Lung (tissue), 12 donors: Measurements from ENCODE around the gene SPACA1. TPM values are rescaled to one million over a fixed set of nuclear protein-coding genes. Genes with fewer than 3 reads are reported as not detected.

Source experiments
- ATAC-seq: fragments of 200-7000 bp; cut with Tn5 transposase; one replicate; pipeline ENCODE4 v1.9.1; 2020; ENCODE audit warnings: moderate number of reproducible peaks; ENCODE audit not compliant: insufficient read depth, low FRiP score
- DNase-seq, 3 donors: peaks; one replicate each; pipeline ENCODE4 v3.0.0-alpha.2; 2013 to 2017
- H3K27ac ChIP-seq, 2 donors: one replicate each; pipeline ENCODE4 v1.5.1; 2013; ENCODE audit warnings: mild to moderate bottlenecking in 2 of 2, moderate library complexity in 2 of 2, control low read depth in 1 of 2, inconsistent platforms in 1 of 2, low read depth in 1 of 2, low read length in 1 of 2
- H3K27me3 ChIP-seq, 3 donors: one replicate each; pipeline ENCODE4 v1.5.1; 2013; ENCODE audit warnings: low read length in 2 of 3; ENCODE audit not compliant: control insufficient read depth in 3 of 3, insufficient read depth in 3 of 3
- H3K36me3 ChIP-seq, 4 donors: one replicate each; pipeline ENCODE4 v1.5.1; 2013; ENCODE audit warnings: low read length in 4 of 4, mild to moderate bottlenecking in 1 of 4, moderate library complexity in 1 of 4; ENCODE audit not compliant: control insufficient read depth in 4 of 4, insufficient read depth in 4 of 4
- H3K4me1 ChIP-seq, 5 donors: one replicate each; pipeline ENCODE4 v1.5.1; 2013; ENCODE audit warnings: low read length in 5 of 5, mild to moderate bottlenecking in 2 of 5, moderate library complexity in 1 of 5; ENCODE audit not compliant: control insufficient read depth in 5 of 5, insufficient read depth in 5 of 5
- H3K4me3 ChIP-seq: one replicate; pipeline ENCODE4 v1.5.1; 2013; ENCODE audit warnings: mild to moderate bottlenecking, control low read depth, moderate library complexity
- H3K9ac ChIP-seq, 2 donors: one replicate each; pipeline ENCODE4 v1.5.1; 2013; ENCODE audit warnings: low read length in 2 of 2, control low read depth in 1 of 2; ENCODE audit not compliant: insufficient read depth in 1 of 2
- H3K9me3 ChIP-seq, 4 donors: one replicate each; pipeline ENCODE4 v1.5.1; 2013; ENCODE audit warnings: low read length in 3 of 4, mild to moderate bottlenecking in 1 of 4, moderate library complexity in 1 of 4; ENCODE audit not compliant: control insufficient read depth in 4 of 4, insufficient read depth in 3 of 4
- WGBS, 2 donors: extraction: QIAGEN DNeasy Blood & Tissue Kit; methylation state at CpG; one replicate each; pipeline ENCODE4 v1.1.7; 2013; 5-methylcytosine and 5-hydroxymethylcytosine counted together
- polyA plus RNA-seq, 2 donors: library from polyadenylated mRNA; stranded (reverse); fragments of 200-250 nt; gene quantifications; one replicate each; pipeline ENCODE4 v1.2.1, GENCODE V29; 2013
- total RNA-seq, 2 donors: library from RNA; depleted of rRNA in 1 of 2; stranded (reverse); fragments of >200 nt in 1 of 2; gene quantifications; one replicate each; pipeline ENCODE4 v1.2.1, GENCODE V29; 2014 to 2021
- TF ChIP-seq, protein P1 (sequence below): IDR thresholded peaks from 2 replicates; pipeline ENCODE4 v1.5.1; 2012; ENCODE audit warnings: mild to moderate bottlenecking; ENCODE audit errors: control extremely low read depth, extremely low read depth
- donor health status: control.
- donor health status: control.
- donor health status: Bipolar disorder and iron deficiency.
- donor health status: healthy.
- donor health status: DM: yes; HTN: yes; CAD: no.

The SPACA1 gene
- total and polyA plus RNA-seq, 4 donors: not detected

DNA sequence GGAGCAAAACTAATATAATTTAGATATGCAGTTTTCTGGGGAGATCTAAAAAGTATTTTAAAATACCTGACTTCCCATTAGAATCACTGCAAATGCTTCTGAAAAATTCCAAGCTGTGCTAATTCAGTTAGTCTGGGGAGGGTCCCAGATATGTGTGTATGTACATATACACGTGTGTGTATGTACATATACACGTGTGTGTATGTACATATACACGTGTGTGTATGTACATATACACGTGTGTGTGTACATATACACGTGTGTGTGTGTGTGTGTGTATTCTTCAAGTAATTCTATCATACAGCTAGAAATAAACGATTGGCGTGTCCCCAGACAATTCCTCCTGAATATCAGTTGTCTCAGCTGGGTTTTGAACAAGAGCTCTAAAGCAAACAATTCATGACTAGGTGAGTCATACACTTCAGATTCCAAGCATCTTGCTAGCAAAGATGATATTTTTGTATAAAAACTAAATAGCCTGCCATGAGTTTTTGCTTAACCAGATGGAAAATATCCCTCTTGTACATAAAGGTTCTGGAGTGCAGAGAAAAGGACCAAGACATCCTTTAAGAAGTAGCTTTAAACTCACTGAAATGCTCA is 58.2 kb downstream of the SPACA1 start:
- H3K27ac ChIP-seq: no peak overlapping the region
- H3K27me3 ChIP-seq: no peaks in the 10 kb centered on the region
- H3K9me3 ChIP-seq: no peaks in the 10 kb centered on the region
- H3K4me3 ChIP-seq: no peak overlapping the region
- 64 to 75% methylated on average over 7 of the region's 7 CpGs for WGBS, 2 donors
- no peak overlapping the region for H3K9ac ChIP-seq
- H3K36me3 ChIP-seq: no peaks in the 10 kb centered on the region
- no peaks in the 10 kb centered on the region for H3K4me1 ChIP-seq
- DNase-seq (peak in 1 of 3 donors; percentile 1), ATAC-seq (no peak)
- TF ChIP-seq, protein P1, sequence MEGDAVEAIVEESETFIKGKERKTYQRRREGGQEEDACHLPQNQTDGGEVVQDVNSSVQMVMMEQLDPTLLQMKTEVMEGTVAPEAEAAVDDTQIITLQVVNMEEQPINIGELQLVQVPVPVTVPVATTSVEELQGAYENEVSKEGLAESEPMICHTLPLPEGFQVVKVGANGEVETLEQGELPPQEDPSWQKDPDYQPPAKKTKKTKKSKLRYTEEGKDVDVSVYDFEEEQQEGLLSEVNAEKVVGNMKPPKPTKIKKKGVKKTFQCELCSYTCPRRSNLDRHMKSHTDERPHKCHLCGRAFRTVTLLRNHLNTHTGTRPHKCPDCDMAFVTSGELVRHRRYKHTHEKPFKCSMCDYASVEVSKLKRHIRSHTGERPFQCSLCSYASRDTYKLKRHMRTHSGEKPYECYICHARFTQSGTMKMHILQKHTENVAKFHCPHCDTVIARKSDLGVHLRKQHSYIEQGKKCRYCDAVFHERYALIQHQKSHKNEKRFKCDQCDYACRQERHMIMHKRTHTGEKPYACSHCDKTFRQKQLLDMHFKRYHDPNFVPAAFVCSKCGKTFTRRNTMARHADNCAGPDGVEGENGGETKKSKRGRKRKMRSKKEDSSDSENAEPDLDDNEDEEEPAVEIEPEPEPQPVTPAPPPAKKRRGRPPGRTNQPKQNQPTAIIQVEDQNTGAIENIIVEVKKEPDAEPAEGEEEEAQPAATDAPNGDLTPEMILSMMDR: no peak

DNA sequence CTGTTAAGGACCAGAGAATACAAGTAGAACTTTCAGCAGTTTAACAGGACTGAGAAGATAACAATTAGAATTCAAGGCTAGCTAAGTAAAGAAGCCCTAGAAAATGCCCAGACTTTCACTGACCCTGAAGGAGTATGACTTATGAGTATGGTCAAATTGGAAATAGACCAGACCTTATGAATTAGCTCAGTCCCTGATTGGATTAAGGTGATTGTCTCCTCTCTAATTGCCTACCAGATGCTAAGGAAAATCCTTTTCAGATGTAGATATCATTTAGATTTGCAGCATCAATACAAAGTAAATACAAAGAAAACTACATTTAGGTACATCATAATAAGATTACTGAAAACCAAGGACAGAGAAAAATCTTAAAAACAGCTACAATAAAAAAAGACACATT is 59.6 kb downstream of the SPACA1 start:
- no peak overlapping the region for H3K4me3 ChIP-seq
- no peaks in the 10 kb centered on the region for H3K36me3 ChIP-seq
- DNase-seq (no peak), ATAC-seq (no peak)
- H3K9me3 ChIP-seq: no peaks in the 10 kb centered on the region
- no peak overlapping the region for H3K9ac ChIP-seq
- no peaks in the 10 kb centered on the region for H3K4me1 ChIP-seq
- no peak overlapping the region for H3K27ac ChIP-seq
- H3K27me3 ChIP-seq: no peaks in the 10 kb centered on the region
- TF ChIP-seq, protein P1: no peak

DNA sequence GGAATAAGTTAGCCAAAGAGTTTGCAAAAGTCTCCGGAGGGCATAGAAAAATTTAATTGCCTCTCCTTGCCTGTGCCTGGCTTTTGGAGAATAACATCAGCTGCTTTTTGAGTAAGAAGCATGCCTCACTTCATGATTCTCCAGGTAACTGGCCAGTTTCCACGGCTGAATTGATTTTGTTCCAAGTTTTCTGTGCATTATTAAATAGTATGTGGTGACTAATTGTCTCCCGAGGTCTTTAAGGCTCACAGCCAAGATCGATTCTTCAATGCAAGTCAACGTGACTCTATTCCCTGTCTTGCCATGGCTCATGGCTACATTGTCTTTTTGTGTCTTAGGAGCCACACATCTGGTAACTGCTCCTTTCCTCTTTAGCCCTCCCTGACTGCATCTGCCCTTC is 64.3 kb downstream of the SPACA1 start:
- no peak overlapping the region for H3K9ac ChIP-seq
- TF ChIP-seq, protein P1: no peak
- ATAC-seq: no peak
- H3K4me1 ChIP-seq: no peaks in the 10 kb centered on the region
- H3K27me3 ChIP-seq: no peaks in the 10 kb centered on the region
- DNase-seq: no peak
- 69 to 78% methylated on average over 5 of the region's 5 CpGs for WGBS, 2 donors
- H3K9me3 ChIP-seq: no peaks in the 10 kb centered on the region
- no peak overlapping the region for H3K27ac ChIP-seq
- H3K4me3 ChIP-seq: no peak overlapping the region
- H3K36me3 ChIP-seq: no peaks in the 10 kb centered on the region

DNA sequence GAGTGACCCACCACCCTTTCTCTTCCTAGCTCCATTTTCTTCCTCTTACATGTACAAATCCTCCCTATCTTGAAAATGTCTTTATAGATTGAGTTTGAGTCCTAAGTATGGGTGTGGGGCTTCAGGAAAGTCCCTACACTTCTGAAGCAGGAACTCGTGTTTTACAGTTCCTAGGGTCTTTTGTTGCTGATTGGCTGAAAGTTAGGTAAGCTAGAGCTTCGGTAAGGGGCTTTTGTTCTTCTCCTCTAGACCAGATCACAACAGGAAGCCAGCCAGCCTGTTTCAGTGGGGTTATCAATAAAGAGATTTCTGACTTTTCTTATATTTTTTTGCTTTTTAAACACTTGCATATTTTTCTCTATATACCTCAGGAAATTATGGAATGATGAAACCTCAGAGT is 67.2 kb downstream of the SPACA1 start:
- no peaks in the 10 kb centered on the region for H3K9me3 ChIP-seq
- H3K27ac ChIP-seq: no peak overlapping the region
- no peak for DNase-seq
- no peaks in the 10 kb centered on the region for H3K4me1 ChIP-seq
- 23 to 42% methylated on average over 2 of the region's 2 CpGs for WGBS, 2 donors
- H3K9ac ChIP-seq: no peak overlapping the region
- no peak overlapping the region for H3K4me3 ChIP-seq
- TF ChIP-seq, protein P1: no peak
- no peaks in the 10 kb centered on the region for H3K36me3 ChIP-seq
- H3K27me3 ChIP-seq: no peaks in the 10 kb centered on the region
- no peak for ATAC-seq
